GM12801 (cell line): ENCODE results near the gene RPS8.

Experiments
- TF ChIP-seq, protein P1 (sequence below): IDR thresholded peaks from one replicate; pipeline ENCODE4 v1.5.1; 2011; ENCODE audit warnings: control low read depth; ENCODE audit not compliant: insufficient read length; ENCODE audit errors: extremely low read depth

The RPS8 gene

DNA sequence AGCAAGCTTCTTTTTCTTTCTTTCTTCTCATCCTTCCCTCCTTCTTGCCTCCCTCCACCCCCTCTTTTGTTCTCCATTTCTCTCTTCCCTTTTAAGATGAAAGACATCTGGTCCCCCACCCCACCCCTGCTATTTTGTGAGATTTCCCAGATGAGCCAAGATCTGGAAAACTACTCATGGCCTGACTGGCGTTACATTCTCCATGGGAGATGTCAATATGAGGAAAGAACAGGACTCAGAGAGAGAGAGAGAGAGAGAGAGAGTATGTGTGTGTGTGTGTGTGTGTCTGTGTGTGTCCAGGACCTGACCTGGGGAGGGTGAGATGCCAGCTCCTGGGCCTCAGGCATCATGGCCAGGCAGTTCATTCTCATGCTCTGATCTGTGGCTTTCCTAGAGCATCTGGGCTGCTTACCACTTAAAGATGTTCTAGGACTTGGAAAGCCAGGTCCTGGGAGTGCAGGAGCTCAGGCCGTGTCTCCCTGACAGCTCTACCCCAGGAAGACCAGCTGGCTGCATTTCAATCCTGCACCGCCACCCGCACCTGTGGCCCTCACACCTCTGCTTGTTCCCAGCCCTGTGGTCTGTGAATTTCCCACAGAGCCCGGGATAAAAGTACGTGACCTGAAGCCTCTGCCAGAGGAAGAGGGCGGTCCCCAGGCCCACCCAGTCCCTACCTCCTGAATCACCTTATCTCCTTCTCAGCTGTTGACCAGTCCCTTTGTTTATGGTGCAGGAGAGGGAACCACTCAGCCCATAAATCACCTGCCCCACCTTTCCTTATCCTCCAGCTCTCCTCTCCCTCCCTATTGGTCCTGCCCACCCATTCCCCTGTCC lies 15.8 kb downstream of the RPS8 start:
- TF ChIP-seq, protein P1, sequence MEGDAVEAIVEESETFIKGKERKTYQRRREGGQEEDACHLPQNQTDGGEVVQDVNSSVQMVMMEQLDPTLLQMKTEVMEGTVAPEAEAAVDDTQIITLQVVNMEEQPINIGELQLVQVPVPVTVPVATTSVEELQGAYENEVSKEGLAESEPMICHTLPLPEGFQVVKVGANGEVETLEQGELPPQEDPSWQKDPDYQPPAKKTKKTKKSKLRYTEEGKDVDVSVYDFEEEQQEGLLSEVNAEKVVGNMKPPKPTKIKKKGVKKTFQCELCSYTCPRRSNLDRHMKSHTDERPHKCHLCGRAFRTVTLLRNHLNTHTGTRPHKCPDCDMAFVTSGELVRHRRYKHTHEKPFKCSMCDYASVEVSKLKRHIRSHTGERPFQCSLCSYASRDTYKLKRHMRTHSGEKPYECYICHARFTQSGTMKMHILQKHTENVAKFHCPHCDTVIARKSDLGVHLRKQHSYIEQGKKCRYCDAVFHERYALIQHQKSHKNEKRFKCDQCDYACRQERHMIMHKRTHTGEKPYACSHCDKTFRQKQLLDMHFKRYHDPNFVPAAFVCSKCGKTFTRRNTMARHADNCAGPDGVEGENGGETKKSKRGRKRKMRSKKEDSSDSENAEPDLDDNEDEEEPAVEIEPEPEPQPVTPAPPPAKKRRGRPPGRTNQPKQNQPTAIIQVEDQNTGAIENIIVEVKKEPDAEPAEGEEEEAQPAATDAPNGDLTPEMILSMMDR: no peak

DNA sequence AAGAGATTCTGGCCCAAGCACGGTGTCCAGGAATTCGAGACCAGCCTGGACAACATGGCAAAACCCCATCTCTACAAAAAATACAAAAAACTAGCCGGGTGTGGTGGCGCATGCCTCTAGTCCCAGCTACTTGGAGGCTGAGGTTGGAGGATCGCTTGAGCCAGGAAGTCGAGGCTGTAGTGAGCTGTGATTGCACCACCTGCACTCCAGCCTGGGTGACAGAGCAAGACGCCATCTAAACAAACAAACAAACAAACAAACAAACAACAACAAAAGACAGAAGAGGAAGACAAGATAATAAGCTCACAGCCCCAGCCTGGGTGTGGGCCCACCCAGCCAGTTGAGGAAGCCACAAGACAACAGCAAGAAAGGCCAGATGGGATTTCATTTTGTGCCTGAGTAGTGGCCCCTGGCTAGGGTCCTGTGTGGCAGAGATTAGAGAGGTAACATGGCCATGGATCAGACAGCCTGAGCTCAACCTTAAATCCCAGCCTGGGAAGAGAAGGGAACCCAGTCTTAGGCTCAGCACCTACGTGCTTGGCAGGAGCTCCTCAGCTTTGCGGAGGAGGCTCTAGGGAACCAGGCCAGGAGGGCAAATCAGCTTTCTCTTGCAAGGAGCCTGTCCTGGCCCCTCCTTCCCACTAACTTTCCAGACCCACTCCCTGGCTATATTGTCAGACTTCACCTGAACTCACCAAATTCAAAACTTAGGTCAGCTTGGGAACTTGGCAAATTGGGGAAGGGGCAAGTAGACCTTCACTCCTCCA lies 17.6 kb downstream of the RPS8 start:
- TF ChIP-seq, protein P1: no peak

- TF ChIP-seq, protein P1: no peak
Observed at GRCh38 chr1:44798481-44799365, 23.4 kb downstream of the RPS8 start.

DNA sequence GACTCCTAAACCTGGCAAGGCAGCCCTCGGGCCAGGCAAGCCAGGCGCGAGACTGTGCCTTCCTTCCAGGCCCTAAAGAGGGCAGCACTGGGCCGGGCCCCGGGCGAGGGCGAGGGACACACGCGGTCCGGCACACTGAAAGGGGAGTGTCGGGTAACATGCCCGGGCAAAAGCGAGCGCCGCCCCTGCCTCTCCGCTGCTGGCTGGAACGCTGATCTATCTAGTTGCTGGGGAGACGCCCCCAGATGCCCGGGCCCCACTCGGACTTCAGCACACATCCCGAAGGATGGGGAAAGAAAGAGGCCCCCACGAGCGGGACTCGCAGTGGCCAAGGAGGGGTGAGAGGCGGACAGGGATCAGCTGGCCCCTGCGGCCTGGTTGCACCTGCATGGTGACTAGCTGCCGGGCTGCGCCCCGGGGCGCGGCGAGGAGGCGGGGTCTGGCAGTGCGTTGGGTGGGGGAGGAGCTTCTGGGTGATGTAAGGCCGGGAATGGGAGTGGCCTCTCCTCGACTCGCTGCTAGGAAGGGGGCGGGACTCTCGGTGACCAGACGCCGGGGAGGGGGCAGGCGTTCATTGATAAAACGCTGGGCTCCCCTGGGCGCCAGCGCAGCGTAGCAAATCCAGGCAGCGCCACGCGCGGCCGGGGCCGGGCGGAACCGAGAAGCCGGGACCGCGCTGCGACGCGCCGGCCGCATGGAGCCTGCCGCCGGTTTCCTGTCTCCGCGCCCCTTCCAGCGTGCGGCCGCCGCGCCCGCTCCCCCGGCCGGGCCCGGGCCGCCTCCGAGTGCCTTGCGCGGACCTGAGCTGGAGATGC lies 24.6 kb downstream of the RPS8 start, which contains the start of gene PLK3:
TSS of gene PLK3 (plus strand) at position 608 of the 815 bp plus-strand sequence. CDS start at position 695, 87 bp downstream.
- TF ChIP-seq, protein P1: no peak

GRCh38 chr1:44801491-44802305 lies 26.4 kb downstream of the RPS8 start:
- TF ChIP-seq, protein P1: no peak

- TF ChIP-seq, protein P1: no peak
Observed at GRCh38 chr1:44802306-44803061, 27.1 kb downstream of the RPS8 start.
